ENCODE results near the gene GJB1. TPM values are rescaled to one million over a fixed set of nuclear protein-coding genes. Genes with fewer than 3 reads are reported as not detected.
"Not testable (repeated sequence)": the region's sequence is repeated elsewhere in the genome, so short reads cannot be mapped to it uniquely, and the experiment has no call there.

GJB1 gene
- total and polyA plus RNA-seq, 2 donors (not counting 1 experiment from before 2014, with no cell fraction given), result not detected

DNA sequence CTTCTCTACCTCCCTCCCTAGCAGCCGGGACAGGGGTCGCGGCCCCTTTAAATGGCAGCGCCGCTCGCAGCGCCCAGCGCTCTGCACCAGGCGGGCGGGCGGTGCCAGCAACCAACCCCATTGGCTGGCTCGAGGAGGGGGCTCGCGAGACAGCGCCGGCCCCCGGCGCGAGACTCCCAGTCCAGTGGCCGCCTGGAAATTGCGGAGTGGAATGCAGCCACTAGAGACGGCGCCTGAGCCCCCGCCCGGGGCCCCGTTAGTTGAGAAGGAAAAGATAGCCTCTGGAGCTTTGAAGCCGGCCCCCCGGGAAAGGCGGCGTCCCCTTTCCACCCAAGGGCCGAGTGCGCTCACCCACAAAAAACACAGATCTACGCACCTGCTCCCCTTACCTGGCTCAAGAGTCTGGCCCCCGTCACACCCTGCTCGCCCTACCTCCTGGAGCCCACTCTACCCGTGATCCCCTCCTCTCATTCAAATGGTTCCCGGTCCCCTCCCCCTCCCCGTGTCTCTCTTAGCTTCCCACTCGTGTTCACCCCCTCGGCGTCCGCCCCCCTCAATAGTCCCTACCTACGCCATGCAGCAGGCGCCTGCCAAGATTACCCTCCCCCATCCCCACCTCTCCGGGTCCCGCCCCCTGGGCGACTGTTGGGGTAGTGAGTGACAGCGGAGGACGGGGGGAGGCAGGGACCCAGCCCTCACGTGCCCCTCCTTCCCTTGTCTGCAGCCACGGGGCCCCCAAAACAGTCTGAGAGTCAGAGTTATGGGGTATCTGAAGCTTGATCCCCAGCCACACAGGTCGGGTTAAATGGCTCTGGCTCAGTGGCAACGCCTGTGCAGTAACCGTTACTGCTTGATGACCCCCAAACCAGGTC is 31.3 kb downstream of the GJB1 start, which contains the start of gene ZMYM3:
Gene ZMYM3, minus strand, starts transcription at position 49 of the 872 bp plus-strand sequence. CDS start 885 bp downstream, outside the sequence.
- DNase-seq (ENCODE audit: low read depth in 2 of 2), result peak; percentile 81 to 83
- Histone ChIP-seq H3K79me2 (ENCODE audit: control insufficient read depth, insufficient read depth, low read length) (no peaks in the 10 kb centered on the region), H2AFZ (ENCODE audit: low read length) (peak within 1 kb of the TSS; percentile 62), H3K4me1 (ENCODE audit: control insufficient read depth, extremely low read depth, insufficient read depth, low read length) (peaks cover 4% of the 10 kb centered on the region), H3K36me3 (ENCODE audit: control insufficient read depth, insufficient read depth, low read length) (no peaks in the 10 kb centered on the region), H4K20me1 (ENCODE audit: control insufficient read depth, extremely low read depth, insufficient read depth, low read length) (no peaks in the 10 kb centered on the region), H3K4me2 (ENCODE audit: extremely low read depth, insufficient read depth, low read length) (peak within 1 kb of the TSS; percentile 93), H3K9ac (ENCODE audit: insufficient read depth, low read length) (peak within 1 kb of the TSS; percentile 66), H3K4me3 (replicated peaks in 1 of 4; ENCODE audit: control extremely low read depth in 1 of 4, insufficient read depth in 1 of 4, low read depth in 3 of 4, low read length in 4 of 4) (peak within 1 kb of the TSS; percentile 75 to 76 (median 75)), H3K9me3 (ENCODE audit: control insufficient read depth, insufficient read depth, low read depth, low read length) (no peaks in the 10 kb centered on the region), H3K27ac (ENCODE audit: insufficient read depth, low read length) (peak within 1 kb of the TSS; percentile 69), H3K27me3 (ENCODE audit: control insufficient read depth, insufficient read depth, low read length) (no peaks in the 10 kb centered on the region)
- TF ChIP-seq EZH2 (IDR thresholded peaks at IDR 0.05; ENCODE audit: low read length, missing control alignments), result no peak
- TF ChIP-seq, protein P1, sequence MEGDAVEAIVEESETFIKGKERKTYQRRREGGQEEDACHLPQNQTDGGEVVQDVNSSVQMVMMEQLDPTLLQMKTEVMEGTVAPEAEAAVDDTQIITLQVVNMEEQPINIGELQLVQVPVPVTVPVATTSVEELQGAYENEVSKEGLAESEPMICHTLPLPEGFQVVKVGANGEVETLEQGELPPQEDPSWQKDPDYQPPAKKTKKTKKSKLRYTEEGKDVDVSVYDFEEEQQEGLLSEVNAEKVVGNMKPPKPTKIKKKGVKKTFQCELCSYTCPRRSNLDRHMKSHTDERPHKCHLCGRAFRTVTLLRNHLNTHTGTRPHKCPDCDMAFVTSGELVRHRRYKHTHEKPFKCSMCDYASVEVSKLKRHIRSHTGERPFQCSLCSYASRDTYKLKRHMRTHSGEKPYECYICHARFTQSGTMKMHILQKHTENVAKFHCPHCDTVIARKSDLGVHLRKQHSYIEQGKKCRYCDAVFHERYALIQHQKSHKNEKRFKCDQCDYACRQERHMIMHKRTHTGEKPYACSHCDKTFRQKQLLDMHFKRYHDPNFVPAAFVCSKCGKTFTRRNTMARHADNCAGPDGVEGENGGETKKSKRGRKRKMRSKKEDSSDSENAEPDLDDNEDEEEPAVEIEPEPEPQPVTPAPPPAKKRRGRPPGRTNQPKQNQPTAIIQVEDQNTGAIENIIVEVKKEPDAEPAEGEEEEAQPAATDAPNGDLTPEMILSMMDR (conservative IDR thresholded peaks at IDR 0.05 in 1 of 2, IDR thresholded peaks at IDR 0.05 in 1 of 2; ENCODE audit: low read depth in 1 of 2, low read length in 2 of 2), result no peak

DNA sequence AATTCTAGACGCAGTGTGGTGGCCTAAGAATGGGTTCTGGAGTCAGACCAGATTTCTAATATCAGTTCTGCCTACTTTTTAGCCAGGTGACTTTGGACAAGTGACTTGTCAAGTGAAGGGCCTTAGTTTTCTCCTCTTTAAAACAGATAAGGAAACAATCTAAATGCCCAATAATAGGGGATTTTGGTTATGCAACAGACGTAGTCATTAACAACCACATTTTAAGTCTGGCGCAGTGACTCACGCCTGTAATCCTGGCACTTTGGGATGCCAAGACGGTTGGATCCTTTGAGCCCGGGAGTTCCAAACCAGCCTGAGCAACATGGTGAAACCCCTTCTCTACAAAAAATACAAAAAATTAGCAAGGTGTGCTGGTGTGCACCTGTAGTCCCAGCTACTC is 33.0 kb downstream of the GJB1 start:
- no peaks in the 10 kb centered on the region for H3K36me3 ChIP-seq (ENCODE audit: control insufficient read depth, insufficient read depth, low read length)
- H3K9me3 ChIP-seq (ENCODE audit: control insufficient read depth, insufficient read depth, low read depth, low read length), result no peaks in the 10 kb centered on the region
- H3K9ac ChIP-seq (ENCODE audit: insufficient read depth, low read length), result no peak overlapping the region
- H3K4me1 ChIP-seq (ENCODE audit: control insufficient read depth, extremely low read depth, insufficient read depth, low read length), result peaks cover 4% of the 10 kb centered on the region
- no peak overlapping the region for H2AFZ ChIP-seq (ENCODE audit: low read length)
- no peak overlapping the region for H3K27ac ChIP-seq (ENCODE audit: insufficient read depth, low read length)
- no peaks in the 10 kb centered on the region for H4K20me1 ChIP-seq (ENCODE audit: control insufficient read depth, extremely low read depth, insufficient read depth, low read length)
- peak overlapping the region; percentile 5 for H3K4me2 ChIP-seq (ENCODE audit: extremely low read depth, insufficient read depth, low read length)
- no peak overlapping the region for H3K4me3 ChIP-seq (replicated peaks in 1 of 4; ENCODE audit: control extremely low read depth in 1 of 4, insufficient read depth in 1 of 4, low read depth in 3 of 4, low read length in 4 of 4)
- TF ChIP-seq, protein P1 (conservative IDR thresholded peaks at IDR 0.05 in 1 of 2, IDR thresholded peaks at IDR 0.05 in 1 of 2; ENCODE audit: low read depth in 1 of 2, low read length in 2 of 2), result no peak
- TF ChIP-seq EZH2 (IDR thresholded peaks at IDR 0.05; ENCODE audit: low read length, missing control alignments), result no peak
- DNase-seq (ENCODE audit: low read depth in 2 of 2), result peak in 1 of 2 donors; percentile 23
- H3K27me3 ChIP-seq (ENCODE audit: control insufficient read depth, insufficient read depth, low read length), result no peaks in the 10 kb centered on the region
- H3K79me2 ChIP-seq (ENCODE audit: control insufficient read depth, insufficient read depth, low read length), result no peaks in the 10 kb centered on the region

DNA sequence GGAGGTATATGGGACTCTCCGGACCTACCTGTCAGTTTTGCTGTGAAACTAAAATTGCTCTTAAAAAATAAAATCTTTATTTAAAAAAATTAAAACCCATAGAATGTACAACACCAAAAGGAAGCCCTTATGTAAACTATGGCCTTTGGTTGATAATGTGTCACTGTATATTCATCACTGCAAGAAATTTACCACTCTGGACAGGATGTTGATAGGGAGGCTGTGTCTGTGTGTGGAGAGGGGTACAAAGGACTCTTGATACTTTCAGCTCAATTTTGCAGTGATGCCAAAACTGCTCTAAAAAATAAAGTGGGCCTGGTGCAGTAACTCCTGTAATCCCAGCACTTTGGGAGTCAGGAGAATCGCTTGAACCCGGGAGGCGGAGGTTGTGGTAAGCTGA is 33.8 kb downstream of the GJB1 start:
- H4K20me1 ChIP-seq (ENCODE audit: control insufficient read depth, extremely low read depth, insufficient read depth, low read length), result no peaks in the 10 kb centered on the region
- H3K4me2 ChIP-seq (ENCODE audit: extremely low read depth, insufficient read depth, low read length), result no peak overlapping the region
- H3K4me1 ChIP-seq (ENCODE audit: control insufficient read depth, extremely low read depth, insufficient read depth, low read length), result peaks cover 4% of the 10 kb centered on the region
- no peak for DNase-seq (ENCODE audit: low read depth in 2 of 2)
- no peak for TF ChIP-seq EZH2 (IDR thresholded peaks at IDR 0.05; ENCODE audit: low read length, missing control alignments)
- TF ChIP-seq, protein P1 (conservative IDR thresholded peaks at IDR 0.05 in 1 of 2, IDR thresholded peaks at IDR 0.05 in 1 of 2; ENCODE audit: low read depth in 1 of 2, low read length in 2 of 2), result no peak
- no peaks in the 10 kb centered on the region for H3K27me3 ChIP-seq (ENCODE audit: control insufficient read depth, insufficient read depth, low read length)
- H3K79me2 ChIP-seq (ENCODE audit: control insufficient read depth, insufficient read depth, low read length), result no peaks in the 10 kb centered on the region
- H3K9me3 ChIP-seq (ENCODE audit: control insufficient read depth, insufficient read depth, low read depth, low read length), result no peaks in the 10 kb centered on the region
- H2AFZ ChIP-seq (ENCODE audit: low read length), result no peak overlapping the region
- no peak overlapping the region for H3K4me3 ChIP-seq (replicated peaks in 1 of 4; ENCODE audit: control extremely low read depth in 1 of 4, insufficient read depth in 1 of 4, low read depth in 3 of 4, low read length in 4 of 4)
- H3K36me3 ChIP-seq (ENCODE audit: control insufficient read depth, insufficient read depth, low read length), result no peaks in the 10 kb centered on the region
- no peak overlapping the region for H3K9ac ChIP-seq (ENCODE audit: insufficient read depth, low read length)
- H3K27ac ChIP-seq (ENCODE audit: insufficient read depth, low read length), result no peak overlapping the region

DNA sequence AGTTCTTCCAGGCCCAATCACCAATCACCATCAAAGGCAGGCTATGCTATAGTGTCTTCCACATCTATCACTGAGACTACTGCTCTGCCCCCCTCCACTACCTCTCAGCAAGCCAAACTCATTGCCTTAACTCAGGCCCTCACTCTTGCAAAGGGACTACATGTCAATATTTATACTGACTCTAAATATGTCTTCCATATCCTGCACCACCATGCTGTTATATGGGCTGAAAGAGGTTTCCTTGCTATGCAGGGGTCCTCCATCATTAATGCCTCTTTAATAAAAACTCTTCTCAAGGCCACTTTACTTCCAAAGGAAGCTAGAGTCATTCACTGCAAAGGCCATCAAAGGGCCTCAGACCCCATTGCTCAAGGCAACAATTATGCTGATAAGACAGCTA is 45.6 kb downstream of the GJB1 start:
- H2AFZ ChIP-seq (ENCODE audit: low read length); H3K79me2 ChIP-seq (ENCODE audit: control insufficient read depth, insufficient read depth, low read length); DNase-seq (ENCODE audit: low read depth in 2 of 2); H3K4me3 ChIP-seq (replicated peaks in 1 of 4; ENCODE audit: control extremely low read depth in 1 of 4, insufficient read depth in 1 of 4, low read depth in 3 of 4, low read length in 4 of 4); H4K20me1 ChIP-seq (ENCODE audit: control insufficient read depth, extremely low read depth, insufficient read depth, low read length); H3K36me3 ChIP-seq (ENCODE audit: control insufficient read depth, insufficient read depth, low read length); H3K9ac ChIP-seq (ENCODE audit: insufficient read depth, low read length); H3K27me3 ChIP-seq (ENCODE audit: control insufficient read depth, insufficient read depth, low read length); H3K4me2 ChIP-seq (ENCODE audit: extremely low read depth, insufficient read depth, low read length); H3K9me3 ChIP-seq (ENCODE audit: control insufficient read depth, insufficient read depth, low read depth, low read length); H3K4me1 ChIP-seq (ENCODE audit: control insufficient read depth, extremely low read depth, insufficient read depth, low read length); H3K27ac ChIP-seq (ENCODE audit: insufficient read depth, low read length): not testable (repeated sequence)

All from fibroblast of lung (primary cell).